ENCODE measurements around the gene TMEM185A. TPM values are rescaled to one million over a fixed set of nuclear protein-coding genes. Genes with fewer than 3 reads are reported as not detected.
"Not testable (repeated sequence)": the region's sequence is repeated elsewhere in the genome, so short reads cannot be mapped to it uniquely, and the experiment has no call there.

The TMEM185A gene
- total RNA-seq, 1 experiment from 2014 or later, result 23.6 TPM

GRCh38 chrX:149587359-149587758 is 44.2 kb downstream of the TMEM185A start, which contains the start of gene MAGEA9B:
MAGEA9B (minus strand) TSS chrX:149587459; CDS start chrX:149583179, 4,280 bp downstream.
- not testable (repeated sequence) for H4K20me1 ChIP-seq (ENCODE audit: control insufficient read depth, insufficient read depth, insufficient read length); H3K27ac Mint-ChIP-seq; H2BK5ac ChIP-seq (ENCODE audit: insufficient read length, low read length); H4K5ac ChIP-seq (ENCODE audit: insufficient read length, low read depth, low read length); H3K23me2 ChIP-seq (ENCODE audit: insufficient read length, low read depth, low read length, poor library complexity, severe bottlenecking); DNase-seq; H2BK20ac ChIP-seq (ENCODE audit: low read depth, low read length, poor library complexity, severe bottlenecking); H3K79me2 ChIP-seq (ENCODE audit: insufficient read depth, low read length); H3K4ac ChIP-seq (ENCODE audit: low read depth, low read length); H3K4me3 Mint-ChIP-seq; H4K91ac ChIP-seq (ENCODE audit: insufficient read length, low read depth, low read length); H3K14ac ChIP-seq (ENCODE audit: insufficient read depth, low read length); H3K9ac ChIP-seq (ENCODE audit: extremely low read depth, insufficient read length, low read length); H3T11ph ChIP-seq (ENCODE audit: low read length); H4K8ac ChIP-seq (replicated peaks; ENCODE audit: insufficient read length, low read depth, low read length); H3K4me1 Mint-ChIP-seq; H3K4me2 ChIP-seq (ENCODE audit: insufficient read depth, insufficient read length, low read length); H3K27me3 ChIP-seq (ENCODE audit: insufficient read depth, low read length); H3K23ac ChIP-seq (ENCODE audit: insufficient read length, low read depth, low read length); H3K27me3 Mint-ChIP-seq (ENCODE audit: low read depth); H2BK15ac ChIP-seq (ENCODE audit: low read depth, low read length); H3K27ac ChIP-seq (ENCODE audit: insufficient read length, low read depth, low read length); H2BK12ac ChIP-seq (ENCODE audit: insufficient read length, low read depth, low read length); H2AK5ac ChIP-seq (ENCODE audit: insufficient read length, low read length); H3K18ac ChIP-seq (ENCODE audit: insufficient read length, low read depth, low read length); H3K56ac ChIP-seq (ENCODE audit: insufficient read length, low read depth, low read length); H3K36me3 Mint-ChIP-seq (ENCODE audit: insufficient read depth in 1 of 3, low read depth in 3 of 3); H2AFZ ChIP-seq (ENCODE audit: low read length); H3K9me3 Mint-ChIP-seq; H3K9me3 ChIP-seq (ENCODE audit: control insufficient read depth, low read depth, low read length); H3K4me1 ChIP-seq (ENCODE audit: insufficient read depth, low read length); H2BK120ac ChIP-seq (ENCODE audit: low read depth, low read length, poor library complexity, severe bottlenecking); H3K79me1 ChIP-seq (ENCODE audit: insufficient read depth, low read depth, low read length, poor library complexity, severe bottlenecking)
- no CpG with 5 or more reads among the region's 12 CpGs for WGBS (ENCODE audit: extremely low coverage, insufficient read length, low lambda C conversion rate)

DNA sequence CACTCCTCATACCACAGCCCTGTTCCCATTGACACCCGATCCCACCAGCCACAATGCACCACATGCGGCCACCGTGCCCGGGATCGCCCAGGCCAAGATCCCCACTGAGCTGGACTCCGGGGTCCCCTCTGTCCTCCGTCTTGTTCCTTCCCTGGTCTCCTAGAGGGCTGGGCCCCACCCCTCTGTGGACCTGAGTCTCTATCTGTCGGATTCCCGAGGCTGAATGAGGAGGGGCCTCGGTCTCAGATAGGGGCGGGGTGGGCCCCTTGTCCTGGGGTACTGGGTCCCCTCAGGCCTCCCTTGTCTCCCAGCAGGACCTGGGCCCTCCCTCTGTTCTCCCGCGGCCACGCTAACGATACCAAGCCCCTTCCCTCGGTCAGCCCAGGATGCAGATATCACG is 46.0 kb downstream of the TMEM185A start:
- H3K4me1 ChIP-seq (ENCODE audit: insufficient read depth, low read length); H3K56ac ChIP-seq (ENCODE audit: insufficient read length, low read depth, low read length); H3K23ac ChIP-seq (ENCODE audit: insufficient read length, low read depth, low read length); H3K36me3 Mint-ChIP-seq (ENCODE audit: insufficient read depth in 1 of 3, low read depth in 3 of 3); H2AK5ac ChIP-seq (ENCODE audit: insufficient read length, low read length); H2BK12ac ChIP-seq (ENCODE audit: insufficient read length, low read depth, low read length); H3K4ac ChIP-seq (ENCODE audit: low read depth, low read length); H3K79me1 ChIP-seq (ENCODE audit: insufficient read depth, low read depth, low read length, poor library complexity, severe bottlenecking); H3K23me2 ChIP-seq (ENCODE audit: insufficient read length, low read depth, low read length, poor library complexity, severe bottlenecking); H3K4me1 Mint-ChIP-seq; H3K9me3 Mint-ChIP-seq; H2BK20ac ChIP-seq (ENCODE audit: low read depth, low read length, poor library complexity, severe bottlenecking); H4K91ac ChIP-seq (ENCODE audit: insufficient read length, low read depth, low read length); H3K14ac ChIP-seq (ENCODE audit: insufficient read depth, low read length); H3K4me2 ChIP-seq (ENCODE audit: insufficient read depth, insufficient read length, low read length); H3K79me2 ChIP-seq (ENCODE audit: insufficient read depth, low read length); H4K20me1 ChIP-seq (ENCODE audit: control insufficient read depth, insufficient read depth, insufficient read length); H2AFZ ChIP-seq (ENCODE audit: low read length); H3K27ac Mint-ChIP-seq; H4K5ac ChIP-seq (ENCODE audit: insufficient read length, low read depth, low read length); H3K27me3 ChIP-seq (ENCODE audit: insufficient read depth, low read length); H3K9me3 ChIP-seq (ENCODE audit: control insufficient read depth, low read depth, low read length); H3K18ac ChIP-seq (ENCODE audit: insufficient read length, low read depth, low read length); H2BK5ac ChIP-seq (ENCODE audit: insufficient read length, low read length); H3K4me3 Mint-ChIP-seq; H3T11ph ChIP-seq (ENCODE audit: low read length); H4K8ac ChIP-seq (replicated peaks; ENCODE audit: insufficient read length, low read depth, low read length); H2BK15ac ChIP-seq (ENCODE audit: low read depth, low read length); H3K27ac ChIP-seq (ENCODE audit: insufficient read length, low read depth, low read length); H2BK120ac ChIP-seq (ENCODE audit: low read depth, low read length, poor library complexity, severe bottlenecking); H3K9ac ChIP-seq (ENCODE audit: extremely low read depth, insufficient read length, low read length); H3K27me3 Mint-ChIP-seq (ENCODE audit: low read depth); DNase-seq: not testable (repeated sequence)
- WGBS (ENCODE audit: extremely low coverage, insufficient read length, low lambda C conversion rate), result no CpG with 5 or more reads among the region's 17 CpGs
